Measurements from ENCODE around the gene AHNAK2. TPM values are rescaled to one million over a fixed set of nuclear protein-coding genes. Genes with fewer than 3 reads are reported as not detected.

The AHNAK2 gene
- total RNA-seq, 1 donor from 2014 or later: 0.05 TPM

- intact Hi-C loops (cut with micrococcal nuclease): loop anchor here (2.0 kb wide), 1 partner anchor 379 kb away; no protein-coding TSS in a partner anchor
Observed at GRCh38 chr14:104974146-104974541, 4.0 kb downstream of the AHNAK2 start.

DNA sequence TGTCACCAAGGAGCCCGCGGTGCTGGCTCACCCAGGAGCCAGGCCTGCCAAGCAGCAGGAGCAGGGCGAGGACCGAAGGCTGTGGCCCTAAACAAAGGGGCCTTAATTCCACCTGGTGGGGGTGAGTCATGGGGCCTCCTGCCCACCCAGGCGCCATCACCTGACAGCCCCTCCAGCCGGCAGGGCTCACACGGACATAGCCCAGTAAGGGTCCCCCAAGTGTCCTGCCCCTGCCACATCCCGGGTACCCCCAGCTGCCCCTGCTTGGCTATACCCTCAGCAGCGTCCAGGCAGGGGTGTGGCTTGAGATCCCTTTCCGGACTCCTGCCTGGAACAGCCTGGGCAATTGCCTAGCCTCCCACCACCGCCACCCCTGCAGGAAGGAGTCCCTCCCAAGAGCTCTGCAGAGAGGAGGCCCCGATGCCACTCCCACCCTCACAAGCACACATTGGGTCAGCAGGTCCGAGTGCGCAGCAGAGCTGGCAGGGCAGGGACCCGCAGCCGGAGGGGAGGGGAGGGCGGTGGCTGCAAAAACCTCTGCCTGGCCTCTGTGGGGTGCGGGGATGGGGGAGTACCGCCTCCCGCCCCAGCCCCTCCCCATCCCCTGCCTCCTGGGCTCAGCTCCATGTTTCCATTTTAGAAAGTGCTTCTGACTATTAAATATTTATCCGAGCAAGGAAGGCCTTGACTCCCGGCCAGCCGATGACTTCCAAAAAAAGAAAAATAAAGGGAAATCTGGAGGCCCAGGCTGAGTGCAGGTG lies 4.6 kb downstream of the AHNAK2 start:
- intact Hi-C loops (cut with micrococcal nuclease): loop anchor here (2.0 kb wide), 1 partner anchor 379 kb away; no protein-coding TSS in a partner anchor

- intact Hi-C loops (cut with micrococcal nuclease): no loop called here
Observed at GRCh38 chr14:104973135-104973384, 5.1 kb downstream of the AHNAK2 start.

- intact Hi-C loops (cut with micrococcal nuclease): no loop called here
Observed at GRCh38 chr14:104972301-104973134, 5.7 kb downstream of the AHNAK2 start.

DNA sequence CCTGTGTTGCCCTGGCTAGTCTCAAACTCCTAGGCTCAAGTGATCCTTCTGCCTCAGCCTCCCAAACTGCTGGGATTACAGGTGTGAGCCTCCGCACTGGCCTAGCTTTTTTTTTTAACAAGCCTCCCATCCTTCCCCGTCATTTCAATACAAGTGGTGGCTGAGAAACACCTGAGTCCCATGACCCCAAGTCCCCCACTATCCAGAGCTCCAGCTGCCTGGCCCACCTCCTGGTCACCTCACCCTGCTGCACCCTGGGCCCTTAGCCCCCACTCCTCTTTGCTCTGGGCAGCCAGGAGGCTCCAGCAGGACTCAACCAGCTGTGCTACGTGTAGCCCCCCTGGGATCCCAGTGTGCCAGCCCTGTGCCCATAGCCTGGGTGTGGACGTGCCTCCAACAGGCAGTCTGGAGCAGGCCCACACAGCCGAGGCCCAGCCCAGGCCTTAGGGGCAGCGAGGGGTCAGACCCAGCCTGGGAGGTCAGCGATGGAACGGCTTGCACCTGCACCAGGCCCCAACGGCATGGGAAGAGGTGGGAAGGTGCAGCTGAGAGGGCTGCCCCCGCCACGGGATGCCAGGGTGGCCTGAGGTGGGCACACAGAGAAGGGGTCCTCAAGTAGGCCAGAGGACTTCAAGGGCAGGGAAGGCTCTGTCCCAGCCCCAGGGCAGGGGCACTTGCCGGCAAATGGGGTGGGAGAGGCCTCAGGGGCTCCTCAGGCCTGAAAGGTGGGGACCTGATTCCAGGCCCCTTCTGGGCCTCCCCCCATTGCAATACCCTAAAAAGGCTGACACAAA lies 6.5 kb downstream of the AHNAK2 start:
- intact Hi-C loops (cut with micrococcal nuclease): no loop called here

DNA sequence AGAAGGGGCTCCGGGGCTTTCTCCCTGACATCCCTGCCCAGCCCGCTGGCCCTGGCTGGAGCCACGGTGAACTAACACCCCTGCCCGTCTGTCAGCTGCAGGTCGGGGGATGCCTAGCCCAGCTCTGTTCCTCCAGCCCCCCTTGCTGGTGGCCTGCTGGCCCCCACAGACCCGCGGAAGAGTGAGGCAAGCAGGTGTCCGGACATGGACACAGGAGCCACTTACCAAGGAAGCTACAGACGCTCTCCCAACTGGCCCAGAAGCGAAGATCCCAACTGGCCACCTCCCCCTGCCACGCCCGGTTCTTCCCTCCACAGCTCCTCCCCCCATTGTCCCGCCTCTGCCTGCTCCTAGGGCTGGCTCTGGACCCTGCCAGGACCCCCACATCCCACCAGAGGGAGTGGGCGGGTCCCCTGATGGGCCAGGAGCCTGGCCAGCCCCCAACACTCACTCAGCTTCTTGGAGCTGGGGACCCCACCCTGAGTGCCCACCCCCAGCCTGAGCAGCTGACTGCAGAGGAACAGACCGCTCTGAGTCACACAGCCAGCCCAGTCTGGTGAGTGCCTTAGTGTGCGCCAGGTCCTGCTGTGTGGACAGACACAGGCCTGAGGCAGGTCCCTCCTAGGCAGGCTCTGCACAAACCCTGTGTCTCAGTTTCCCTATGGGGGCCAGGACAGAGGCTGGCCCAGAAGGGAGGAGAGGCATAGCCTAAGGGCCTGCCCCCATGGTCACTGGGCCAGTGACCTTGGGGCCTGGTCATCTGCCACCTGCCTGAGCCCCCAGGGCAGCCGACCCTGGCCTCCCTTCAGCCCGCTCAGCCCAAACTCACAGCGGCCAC lies 7.7 kb downstream of the AHNAK2 start:
- intact Hi-C loops (cut with micrococcal nuclease): no loop called here

GRCh38 chr14:104969741-104970230 lies 8.4 kb downstream of the AHNAK2 start:
- intact Hi-C loops (cut with micrococcal nuclease): no loop called here

GRCh38 chr14:104968541-104969401 lies 9.4 kb downstream of the AHNAK2 start:
- intact Hi-C loops (cut with micrococcal nuclease): no loop called here

DNA sequence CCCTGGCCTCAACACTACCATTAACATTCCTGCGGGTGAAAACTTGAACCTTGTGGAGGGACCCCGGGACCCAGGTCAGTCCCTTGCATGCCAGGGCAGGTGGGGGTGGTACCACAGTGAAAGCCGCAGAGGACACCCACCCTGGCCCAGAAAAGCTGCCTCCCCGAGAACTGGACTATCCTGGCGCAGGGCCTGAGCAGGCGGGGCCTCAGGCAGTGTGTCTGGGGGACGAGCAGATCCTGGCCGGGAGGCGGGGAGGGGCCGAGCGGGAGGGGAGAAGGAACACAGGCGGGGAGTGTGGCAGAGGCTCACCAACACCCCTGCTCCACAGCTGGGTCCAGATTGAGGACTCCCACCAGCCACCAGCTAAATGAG lies 10.0 kb downstream of the AHNAK2 start:
- intact Hi-C loops (cut with micrococcal nuclease): no loop called here

- intact Hi-C loops (cut with micrococcal nuclease): no loop called here
Observed at GRCh38 chr14:104967386-104968152, 10.6 kb downstream of the AHNAK2 start.

DNA sequence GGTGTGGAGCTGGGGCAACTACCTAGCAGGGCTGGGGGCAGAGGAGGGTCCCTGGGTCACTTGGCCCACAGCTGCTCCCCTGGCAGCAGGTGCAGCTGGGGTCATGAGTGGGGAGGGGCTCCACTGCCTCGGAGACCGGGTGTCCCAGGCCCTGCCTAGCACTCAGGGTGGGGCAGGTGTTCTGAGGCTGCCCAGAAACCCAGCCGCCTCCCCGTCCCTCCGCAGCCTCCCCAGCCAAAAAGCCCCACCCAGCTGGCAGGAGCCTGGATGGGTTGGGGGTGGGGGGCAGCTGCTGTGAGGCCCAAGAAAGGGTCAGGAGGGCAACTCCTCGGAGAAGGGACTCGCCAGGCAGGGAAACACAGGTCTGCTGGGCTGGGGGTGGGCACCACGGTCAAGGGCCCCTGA lies 11.2 kb downstream of the AHNAK2 start:
- intact Hi-C loops (cut with micrococcal nuclease): no loop called here

DNA sequence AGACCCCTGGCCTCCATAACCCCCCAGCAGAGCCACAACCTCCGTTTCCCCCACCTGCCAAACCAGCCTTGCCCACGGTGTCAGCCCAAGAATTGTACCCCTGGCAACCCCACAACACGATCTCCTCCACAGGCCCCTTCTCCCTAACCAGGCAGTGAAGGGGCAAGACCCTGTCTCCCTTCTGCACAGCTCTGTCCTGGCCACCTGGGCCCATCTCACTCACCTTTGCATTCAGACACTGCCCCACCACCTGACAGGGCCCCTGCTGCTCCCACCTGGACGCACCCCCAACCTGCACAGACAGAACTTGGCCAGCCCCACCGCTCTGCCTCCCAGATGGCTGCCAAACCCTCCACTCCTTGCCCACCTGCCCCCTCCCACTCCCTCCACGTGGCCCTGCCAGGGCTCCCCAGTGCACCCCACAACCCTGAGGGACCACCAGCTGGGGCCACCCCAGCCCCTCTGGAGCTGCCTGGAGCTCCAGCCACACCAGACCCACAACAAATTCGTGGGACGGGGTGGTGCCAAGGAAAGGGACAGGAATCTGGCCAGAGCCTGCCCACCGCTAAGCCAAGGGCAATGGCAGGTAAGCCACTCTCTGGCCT lies 11.8 kb downstream of the AHNAK2 start:
- intact Hi-C loops (cut with micrococcal nuclease): no loop called here

- intact Hi-C loops (cut with micrococcal nuclease): no loop called here
Observed at GRCh38 chr14:104965561-104966231, 12.5 kb downstream of the AHNAK2 start.

- intact Hi-C loops (cut with micrococcal nuclease): no loop called here
Observed at GRCh38 chr14:104964546-104964945, 13.6 kb downstream of the AHNAK2 start.

GRCh38 chr14:104957146-104958113 lies 20.7 kb downstream of the AHNAK2 start:
- intact Hi-C loops (cut with micrococcal nuclease): no loop called here

DNA sequence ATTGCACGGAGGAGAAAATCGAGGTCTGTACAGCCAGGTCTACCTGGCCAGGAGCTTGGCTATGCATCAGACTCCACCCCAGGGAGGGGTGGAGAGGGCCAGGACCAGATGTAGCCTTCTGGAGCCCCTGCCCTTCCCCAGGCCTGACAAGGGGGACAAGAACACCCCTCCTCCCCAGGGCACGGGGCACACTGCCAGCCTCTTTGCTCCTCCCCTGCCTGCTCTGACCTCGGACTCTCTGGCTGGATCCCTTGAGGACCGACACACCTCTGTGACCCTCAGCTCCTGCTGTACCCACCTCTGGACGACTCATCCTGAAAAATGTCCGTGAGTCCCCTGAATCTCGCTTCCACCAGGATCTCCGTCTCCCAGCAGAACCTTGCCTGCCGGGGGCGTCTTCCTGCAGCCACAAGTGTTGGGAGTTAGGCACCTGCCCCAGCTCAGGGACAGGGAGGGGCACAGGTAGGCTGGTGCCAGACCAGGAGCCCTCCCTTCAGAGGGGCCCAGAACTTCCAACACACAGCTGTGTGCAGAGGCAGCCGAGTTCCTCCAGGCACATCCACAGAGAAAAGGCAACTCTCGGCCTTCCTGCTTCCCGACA lies 21.8 kb downstream of the AHNAK2 start:
- intact Hi-C loops (cut with micrococcal nuclease): no loop called here

- intact Hi-C loops (cut with micrococcal nuclease): no loop called here
Observed at GRCh38 chr14:104955396-104955770, 22.8 kb downstream of the AHNAK2 start.
